Adipocyte (in vitro differentiated cells): ENCODE measurements around the gene GPRC5B.

Experiments
- DNase-seq: peaks from one replicate; pipeline ENCODE4 v3.0.0-alpha.2; 2015; ENCODE audit warnings: low read depth
- H3K27me3 ChIP-seq: replicated peaks from 2 replicates; pipeline ENCODE4 v1.7.0; 2013; ENCODE audit warnings: mild to moderate bottlenecking, low read length, moderate library complexity; ENCODE audit not compliant: control insufficient read depth, insufficient read depth
- H3K36me3 ChIP-seq: 2 replicates; pipeline ENCODE4 v1.7.0; 2013; ENCODE audit warnings: low read length, mild to moderate bottlenecking, moderate library complexity; ENCODE audit not compliant: control insufficient read depth, insufficient read depth, severe bottlenecking
- H3K4me1 ChIP-seq: 2 replicates; pipeline ENCODE4 v1.7.0; 2013; ENCODE audit warnings: mild to moderate bottlenecking, low read length, moderate library complexity; ENCODE audit not compliant: control insufficient read depth, insufficient read depth
- H3K4me3 ChIP-seq: 2 replicates; pipeline ENCODE4 v1.7.0; 2013; ENCODE audit warnings: mild to moderate bottlenecking, low read length, moderate library complexity
- H3K9ac ChIP-seq: 2 replicates; pipeline ENCODE4 v1.7.0; 2013; ENCODE audit warnings: mild to moderate bottlenecking, low read length, moderate library complexity
- H3K9me3 ChIP-seq: 2 replicates; pipeline ENCODE4 v1.7.0; 2013; ENCODE audit warnings: mild to moderate bottlenecking, low read length, moderate library complexity; ENCODE audit not compliant: control insufficient read depth

The GPRC5B gene

GRCh38 chr16:19912455-19913339 lies 28.0 kb upstream of the GPRC5B start:
- Histone ChIP-seq H3K4me3 (no peak overlapping the region), H3K27me3 (peaks cover 7% of the 10 kb centered on the region), H3K9me3 (no peaks in the 10 kb centered on the region), H3K36me3 (no peaks in the 10 kb centered on the region), H3K9ac (no peak overlapping the region), H3K4me1 (no peaks in the 10 kb centered on the region)
- DNase-seq, result no peak

GRCh38 chr16:19911747-19912454 lies 27.3 kb upstream of the GPRC5B start:
- no peaks in the 10 kb centered on the region for H3K4me1 ChIP-seq
- no peak for DNase-seq

GRCh38 chr16:19911204-19911603 lies 26.6 kb upstream of the GPRC5B start:
- peaks cover 10% of the 10 kb centered on the region for H3K27me3 ChIP-seq
- no peaks in the 10 kb centered on the region for H3K36me3 ChIP-seq
- H3K9me3 ChIP-seq, result no peaks in the 10 kb centered on the region
- no peak for DNase-seq
- H3K9ac ChIP-seq, result no peak overlapping the region
- no peak overlapping the region for H3K4me3 ChIP-seq
- no peaks in the 10 kb centered on the region for H3K4me1 ChIP-seq

More at GRCh38 chr16:19911747-19912454, 27.3 kb upstream of the GPRC5B start:
- Histone ChIP-seq H3K9ac (no peak overlapping the region), H3K9me3 (no peaks in the 10 kb centered on the region), H3K4me3 (no peak overlapping the region), H3K27me3 (peaks cover 8% of the 10 kb centered on the region), H3K36me3 (no peaks in the 10 kb centered on the region)

GRCh38 chr16:19909750-19910322 lies 25.2 kb upstream of the GPRC5B start:
- no peaks in the 10 kb centered on the region for H3K36me3 ChIP-seq
- H3K9me3 ChIP-seq, result no peaks in the 10 kb centered on the region
- H3K27me3 ChIP-seq, result peaks cover 21% of the 10 kb centered on the region
- no peaks in the 10 kb centered on the region for H3K4me1 ChIP-seq
- no peak overlapping the region for H3K9ac ChIP-seq
- peak; percentile 25 for DNase-seq
- H3K4me3 ChIP-seq, result no peak overlapping the region

GRCh38 chr16:19908921-19909320 lies 24.3 kb upstream of the GPRC5B start:
- Histone ChIP-seq H3K36me3 (no peaks in the 10 kb centered on the region), H3K27me3 (peaks cover 28% of the 10 kb centered on the region), H3K4me3 (no peak overlapping the region), H3K9me3 (no peaks in the 10 kb centered on the region), H3K9ac (no peak overlapping the region), H3K4me1 (no peaks in the 10 kb centered on the region)
- no peak for DNase-seq

- Histone ChIP-seq H3K4me3 (no peak overlapping the region), H3K9ac (no peak overlapping the region), H3K36me3 (no peaks in the 10 kb centered on the region), H3K27me3 (peaks cover 30% of the 10 kb centered on the region), H3K4me1 (no peaks in the 10 kb centered on the region), H3K9me3 (no peaks in the 10 kb centered on the region)
- peak; percentile 84 for DNase-seq
Measured at GRCh38 chr16:19907161-19907992, 22.7 kb upstream of the GPRC5B start.

GRCh38 chr16:19901164-19901563 lies 16.5 kb upstream of the GPRC5B start:
- peaks cover 36% of the 10 kb centered on the region for H3K27me3 ChIP-seq
- H3K4me1 ChIP-seq, result no peaks in the 10 kb centered on the region
- H3K36me3 ChIP-seq, result no peaks in the 10 kb centered on the region
- no peak overlapping the region for H3K9ac ChIP-seq
- H3K9me3 ChIP-seq, result no peaks in the 10 kb centered on the region
- no peak overlapping the region for H3K4me3 ChIP-seq
- DNase-seq, result no peak

- no peak overlapping the region for H3K9ac ChIP-seq
- H3K4me3 ChIP-seq, result no peak overlapping the region
- H3K27me3 ChIP-seq, result peaks cover 31% of the 10 kb centered on the region
- no peak for DNase-seq
- H3K36me3 ChIP-seq, result no peaks in the 10 kb centered on the region
- no peaks in the 10 kb centered on the region for H3K9me3 ChIP-seq
- H3K4me1 ChIP-seq, result no peaks in the 10 kb centered on the region
Measured at GRCh38 chr16:19899605-19899955, 14.9 kb upstream of the GPRC5B start.

- H3K36me3 ChIP-seq, result no peaks in the 10 kb centered on the region
- H3K27me3 ChIP-seq, result peaks cover 29% of the 10 kb centered on the region
- no peak overlapping the region for H3K9ac ChIP-seq
- H3K9me3 ChIP-seq, result no peaks in the 10 kb centered on the region
- peak; percentile 78 for DNase-seq
- H3K4me3 ChIP-seq, result no peak overlapping the region
- H3K4me1 ChIP-seq, result no peaks in the 10 kb centered on the region
Measured at GRCh38 chr16:19898924-19899604, 14.4 kb upstream of the GPRC5B start.

GRCh38 chr16:19898166-19898565 lies 13.5 kb upstream of the GPRC5B start:
- no peaks in the 10 kb centered on the region for H3K36me3 ChIP-seq
- H3K9ac ChIP-seq, result no peak overlapping the region
- no peak for DNase-seq
- H3K4me1 ChIP-seq, result no peaks in the 10 kb centered on the region
- no peak overlapping the region for H3K4me3 ChIP-seq
- H3K9me3 ChIP-seq, result no peaks in the 10 kb centered on the region
- peaks cover 26% of the 10 kb centered on the region for H3K27me3 ChIP-seq
